AG10803 (cell line): ENCODE data around the gene HOXA3.

ENCODE experiments used
- DNase-seq: peaks from one replicate; pipeline ENCODE4 v3.0.0; 2010; ENCODE audit warnings: low read depth
- H3K4me3 ChIP-seq: 2 replicates; pipeline ENCODE4 v1.5.1; 2011; ENCODE audit warnings: mild to moderate bottlenecking, low read length, control low read depth
- CTCF ChIP-seq: conservative IDR thresholded peaks from 2 replicates; pipeline ENCODE4 v1.5.1; 2011; ENCODE audit warnings: mild to moderate bottlenecking, low read length, control low read depth, inconsistent platforms

HOXA3 gene

GRCh38 chr7:27148031-27148755 lies 4.2 kb downstream of the HOXA3 start:
- peak; percentile 22 for DNase-seq
- TF ChIP-seq CTCF, result no peak

DNA sequence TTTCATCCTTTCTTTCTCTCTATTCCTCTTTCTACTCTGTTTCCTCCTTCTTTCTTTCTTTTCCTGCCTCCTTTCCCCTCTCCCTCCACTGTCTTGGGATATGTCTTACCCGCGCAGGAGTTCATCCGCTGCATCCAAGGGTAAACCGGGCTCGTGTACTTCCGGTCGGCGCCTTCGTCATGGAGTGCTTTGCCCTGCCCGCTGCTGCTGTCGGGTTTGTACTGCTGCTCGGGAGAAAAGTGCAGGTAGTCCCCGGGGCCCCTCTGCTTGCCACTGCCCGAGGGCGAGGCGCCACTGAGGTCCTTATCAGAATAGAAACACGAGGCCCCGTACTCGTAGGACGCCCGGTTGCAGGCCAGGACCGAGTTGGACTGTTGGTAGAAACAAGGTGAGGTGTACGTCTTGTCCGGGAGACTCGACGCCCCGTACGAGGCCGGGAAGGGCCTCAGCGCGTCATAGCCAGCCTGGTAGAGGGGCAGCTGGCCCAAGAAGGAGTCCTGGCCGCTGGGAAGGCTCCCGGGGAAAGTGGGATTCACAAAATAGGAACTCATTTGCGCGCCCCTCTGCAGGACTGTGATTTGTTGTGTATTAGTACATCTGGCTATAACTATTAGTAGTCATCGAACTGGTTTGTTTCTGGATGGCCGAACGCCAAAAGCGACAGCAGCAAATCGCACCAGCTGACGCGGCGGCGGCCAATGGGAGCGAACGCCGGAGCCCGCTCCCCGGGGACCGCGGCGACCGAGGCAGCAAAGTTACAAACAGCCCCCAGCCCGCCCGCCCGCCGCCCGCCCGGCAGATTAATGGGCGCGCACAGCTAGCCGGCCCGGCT lies 5.0 kb downstream of the HOXA3 start, which contains the start of gene HOXA6:
TSS of gene HOXA6 (minus strand) at position 576 of the 832 bp plus-strand sequence. CDS start at position 551, 25 bp downstream.
- TF ChIP-seq CTCF, result no peak
- peak; percentile 42 for DNase-seq
- peak within 1 kb of the TSS; percentile 84 for H3K4me3 ChIP-seq

More at GRCh38 chr7:27148031-27148755, 4.2 kb downstream of the HOXA3 start:
- peak overlapping the region; percentile 84 for H3K4me3 ChIP-seq

DNA sequence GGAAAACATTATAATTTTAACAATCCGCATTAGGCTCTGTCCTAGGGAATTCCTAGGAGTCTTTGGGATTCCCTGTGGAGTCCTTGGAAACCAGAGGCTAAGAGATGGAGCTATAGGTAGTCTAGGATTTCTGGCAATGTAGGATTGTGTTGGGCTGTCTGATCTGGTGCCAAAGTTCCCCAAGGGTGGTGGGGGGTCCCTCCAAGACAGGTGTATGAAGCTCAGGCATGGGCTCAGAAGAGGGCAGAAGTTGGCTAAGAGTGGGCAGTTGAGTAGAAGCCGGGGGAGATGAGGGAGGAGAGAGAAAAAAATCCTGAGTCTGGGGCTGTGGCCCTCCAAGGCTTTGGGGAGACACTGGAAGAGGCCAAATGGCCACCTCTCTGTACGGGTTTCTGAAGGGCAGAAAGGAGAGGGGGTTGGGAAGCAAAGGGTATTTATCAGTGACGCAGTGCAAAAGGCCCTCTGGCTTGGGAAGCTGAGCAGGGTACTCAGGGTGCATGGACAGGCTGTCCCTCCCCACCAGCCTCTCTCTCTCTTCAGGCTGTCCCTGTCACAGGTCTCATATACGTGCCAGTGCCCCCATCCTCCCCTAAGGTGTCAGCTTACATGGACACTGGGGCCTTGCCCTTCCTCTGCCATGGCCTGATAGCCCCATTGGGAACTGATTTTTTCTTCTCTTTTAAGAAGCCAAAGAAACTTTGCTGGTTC lies 5.7 kb downstream of the HOXA3 start:
- TF ChIP-seq CTCF, result no peak
- H3K4me3 ChIP-seq, result no peak overlapping the region
- DNase-seq, result no peak

GRCh38 chr7:27145914-27146412 lies 6.4 kb downstream of the HOXA3 start:
- H3K4me3 ChIP-seq, result no peak overlapping the region
- DNase-seq, result no peak
- no peak for TF ChIP-seq CTCF

- no peak for DNase-seq
- H3K4me3 ChIP-seq, result no peak overlapping the region
Observed at GRCh38 chr7:27145165-27145913, 7.0 kb downstream of the HOXA3 start.

More at GRCh38 chr7:27145165-27145913, 7.0 kb downstream of the HOXA3 start:
- TF ChIP-seq CTCF, result no peak
